DOHH2 (cell line): Measurements from ENCODE around the gene KCNJ11.

Experiments used
- EZH2phosphoT487 ChIP-seq: fragments of 200-600 bp; sonication (generic); IDR thresholded peaks from 2 replicates; pipeline ENCODE4 v1.6.1; 2017; ENCODE audit warnings: borderline replicate concordance, mild to moderate bottlenecking, antibody characterized with exemption, low read length, moderate library complexity, mixed read lengths
- TF ChIP-seq, protein P1 (sequence below): fragments of 200-600 bp; sonication (generic); IDR thresholded peaks from one replicate; pipeline ENCODE4 v1.5.1; 2014; ENCODE audit warnings: antibody characterized with exemption, mild to moderate bottlenecking, low read depth, low read length; ENCODE audit not compliant: poor library complexity, severe bottlenecking

DNA sequence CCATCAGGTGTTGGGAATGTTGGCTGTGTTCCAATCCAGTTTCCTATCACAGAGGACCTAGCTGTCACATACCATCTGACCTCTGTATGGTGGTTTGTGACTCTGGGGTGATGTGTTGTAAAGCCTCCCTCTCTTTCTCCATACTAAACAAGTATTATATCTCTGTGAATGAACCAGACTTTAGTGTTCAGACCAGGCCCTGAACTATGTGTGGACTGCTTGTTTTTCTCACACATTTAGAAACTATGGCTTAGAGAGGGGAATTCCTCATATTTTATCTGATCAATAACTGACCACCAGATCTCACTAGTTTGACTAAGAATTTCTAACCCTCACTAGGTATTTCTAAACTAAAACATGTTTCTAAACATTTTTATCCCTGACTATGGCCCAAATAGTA, 19.4 kb downstream of the KCNJ11 start:
- TF ChIP-seq EZH2phosphoT487 = no peak
- TF ChIP-seq, protein P1, sequence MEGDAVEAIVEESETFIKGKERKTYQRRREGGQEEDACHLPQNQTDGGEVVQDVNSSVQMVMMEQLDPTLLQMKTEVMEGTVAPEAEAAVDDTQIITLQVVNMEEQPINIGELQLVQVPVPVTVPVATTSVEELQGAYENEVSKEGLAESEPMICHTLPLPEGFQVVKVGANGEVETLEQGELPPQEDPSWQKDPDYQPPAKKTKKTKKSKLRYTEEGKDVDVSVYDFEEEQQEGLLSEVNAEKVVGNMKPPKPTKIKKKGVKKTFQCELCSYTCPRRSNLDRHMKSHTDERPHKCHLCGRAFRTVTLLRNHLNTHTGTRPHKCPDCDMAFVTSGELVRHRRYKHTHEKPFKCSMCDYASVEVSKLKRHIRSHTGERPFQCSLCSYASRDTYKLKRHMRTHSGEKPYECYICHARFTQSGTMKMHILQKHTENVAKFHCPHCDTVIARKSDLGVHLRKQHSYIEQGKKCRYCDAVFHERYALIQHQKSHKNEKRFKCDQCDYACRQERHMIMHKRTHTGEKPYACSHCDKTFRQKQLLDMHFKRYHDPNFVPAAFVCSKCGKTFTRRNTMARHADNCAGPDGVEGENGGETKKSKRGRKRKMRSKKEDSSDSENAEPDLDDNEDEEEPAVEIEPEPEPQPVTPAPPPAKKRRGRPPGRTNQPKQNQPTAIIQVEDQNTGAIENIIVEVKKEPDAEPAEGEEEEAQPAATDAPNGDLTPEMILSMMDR = no peak
